CD4-positive, alpha-beta T cell treated with Interleukin-15 for 4 hours (primary cell): ENCODE data around the gene MYB.
"Not testable (repeated sequence)": the region's sequence is repeated elsewhere in the genome, so short reads cannot be mapped to it uniquely, and the experiment has no call there.

ENCODE experiments used
- DNase-seq: peaks from one replicate; pipeline ENCODE4 v3.0.0-alpha.2; 2020; ENCODE audit warnings: low spot score

Gene MYB

GRCh38 chr6:135164387-135164786 is 16.7 kb upstream of the MYB start:
- not testable (repeated sequence) for DNase-seq

- no peak for DNase-seq
Observed at GRCh38 chr6:135165031-135165430, 16.1 kb upstream of the MYB start.

GRCh38 chr6:135166515-135166914 is 14.6 kb upstream of the MYB start:
- DNase-seq: no peak

- DNase-seq: no peak
Observed at GRCh38 chr6:135167617-135168016, 13.5 kb upstream of the MYB start.

DNA sequence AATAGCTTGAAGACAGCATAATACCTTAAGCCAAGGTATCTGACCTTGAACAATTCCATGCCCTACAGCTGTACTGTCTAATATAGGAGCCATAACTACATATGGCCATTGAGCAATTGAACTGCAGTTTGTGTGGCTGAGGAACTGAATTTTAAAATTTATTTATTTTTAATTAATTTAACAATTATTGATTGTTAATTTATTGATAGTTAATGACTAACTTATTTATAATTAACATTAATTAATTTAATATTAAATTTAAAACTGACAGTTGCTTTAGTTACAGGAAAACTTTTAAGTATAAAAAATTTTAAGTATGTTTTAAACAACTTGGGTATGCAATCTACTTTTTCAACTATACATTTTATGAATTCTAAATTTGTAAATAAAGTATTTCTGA is 12.3 kb upstream of the MYB start:
- no peak for DNase-seq

DNA sequence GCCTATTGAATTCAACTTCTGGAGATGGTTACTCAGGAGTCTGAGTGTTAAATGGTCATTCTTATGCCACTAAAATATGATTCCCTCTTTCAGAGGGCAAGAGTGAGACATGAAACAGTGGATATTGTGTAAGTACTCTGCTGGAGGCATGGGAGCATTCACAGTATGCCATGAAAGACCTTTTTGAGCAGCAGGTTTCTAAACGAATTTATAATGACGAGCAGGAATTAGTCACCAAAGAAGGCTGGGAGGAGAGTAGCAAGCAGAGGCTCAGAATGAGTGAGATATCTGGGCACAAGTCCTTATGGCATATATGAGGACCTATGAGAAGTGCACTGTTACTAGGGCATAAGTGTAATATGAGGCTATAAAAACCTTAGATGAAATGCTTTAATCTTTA is 10.9 kb upstream of the MYB start:
- DNase-seq: no peak

GRCh38 chr6:135170849-135171248 is 10.3 kb upstream of the MYB start:
- DNase-seq: no peak

GRCh38 chr6:135173242-135173988 is 7.7 kb upstream of the MYB start:
- DNase-seq: no peak

DNA sequence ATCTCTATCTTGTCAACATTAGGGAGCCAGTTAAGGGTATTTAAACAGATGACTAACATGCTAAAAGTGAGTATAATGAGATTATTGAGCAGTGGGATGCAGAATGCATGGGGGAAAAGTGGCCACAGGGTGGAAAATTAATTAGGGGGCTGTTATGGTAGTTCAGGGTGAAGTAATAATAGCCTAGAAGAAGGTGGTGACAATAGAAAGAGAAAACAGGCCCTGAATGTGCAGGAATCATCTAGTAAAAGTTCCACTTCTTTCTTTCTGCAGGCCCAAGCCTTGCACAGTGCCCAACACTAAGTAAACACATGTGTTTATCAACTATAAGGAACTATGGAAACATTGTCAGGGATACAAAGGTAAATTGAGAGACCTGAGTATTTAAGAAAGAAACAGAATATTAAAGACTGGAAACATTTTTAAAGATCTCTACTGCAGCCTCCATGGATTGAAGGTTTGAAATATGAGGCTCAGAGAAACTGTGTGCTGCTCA is 7.1 kb upstream of the MYB start:
- no peak for DNase-seq

DNA sequence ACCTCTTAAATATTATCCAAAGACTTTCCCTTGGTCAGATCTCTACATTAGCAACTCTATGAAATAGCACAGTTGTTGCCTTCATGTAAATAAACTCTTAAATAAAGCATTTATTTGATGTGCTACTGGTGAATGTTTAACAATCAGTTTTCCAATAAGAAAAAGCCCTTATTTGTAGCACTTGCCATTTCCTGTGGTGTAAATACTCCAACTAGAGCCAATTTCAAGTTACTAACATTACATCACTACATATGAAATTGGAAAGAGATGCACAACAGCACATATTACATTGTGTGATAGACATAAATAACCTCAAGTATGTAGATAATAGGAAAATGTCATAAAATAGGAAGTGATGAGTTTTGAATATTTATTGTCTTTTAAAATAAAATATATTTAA is 5.0 kb upstream of the MYB start:
- no peak for DNase-seq

GRCh38 chr6:135176464-135176863 is 4.6 kb upstream of the MYB start:
- no peak for DNase-seq

- no peak for DNase-seq
Observed at GRCh38 chr6:135179372-135179771, 1.7 kb upstream of the MYB start.

GRCh38 chr6:135179920-135180541 is 1.1 kb upstream of the MYB start:
- peak; percentile 58 for DNase-seq

- no peak for DNase-seq
Observed at GRCh38 chr6:135181333-135182070, 394 bp downstream of the MYB start.

- peak; percentile 33 for DNase-seq
Observed at GRCh38 chr6:135182071-135183001, 1.2 kb downstream of the MYB start.

DNA sequence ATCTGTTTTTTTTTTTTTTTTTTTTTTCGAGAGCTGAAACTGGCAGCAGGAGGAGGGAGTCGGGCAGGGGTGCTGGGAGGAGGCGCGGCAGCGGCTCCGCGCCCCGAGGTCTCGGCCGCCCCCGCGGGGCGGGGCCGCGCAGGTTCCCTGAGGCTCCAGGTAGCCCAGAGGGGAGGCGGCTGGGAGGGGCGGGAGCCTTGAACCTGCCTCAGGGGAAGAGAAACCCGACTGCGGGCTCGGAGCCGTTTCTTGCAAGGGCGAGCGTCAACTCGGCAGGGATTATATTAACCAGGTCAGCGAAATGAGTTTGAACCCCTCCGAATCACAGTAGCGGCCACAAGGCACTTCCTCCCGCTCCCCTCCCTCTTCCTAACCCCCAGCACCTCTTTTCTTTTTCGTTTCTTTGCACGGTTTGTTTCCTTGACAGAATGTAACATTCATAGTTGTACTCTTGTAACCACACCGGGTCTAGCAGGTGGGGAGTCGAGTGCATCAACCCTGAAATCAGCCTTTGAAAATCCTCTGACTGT is 2.0 kb downstream of the MYB start:
- DNase-seq: peak; percentile 66

- peak; percentile 86 for DNase-seq
Observed at GRCh38 chr6:135183532-135184440, 2.7 kb downstream of the MYB start.

DNA sequence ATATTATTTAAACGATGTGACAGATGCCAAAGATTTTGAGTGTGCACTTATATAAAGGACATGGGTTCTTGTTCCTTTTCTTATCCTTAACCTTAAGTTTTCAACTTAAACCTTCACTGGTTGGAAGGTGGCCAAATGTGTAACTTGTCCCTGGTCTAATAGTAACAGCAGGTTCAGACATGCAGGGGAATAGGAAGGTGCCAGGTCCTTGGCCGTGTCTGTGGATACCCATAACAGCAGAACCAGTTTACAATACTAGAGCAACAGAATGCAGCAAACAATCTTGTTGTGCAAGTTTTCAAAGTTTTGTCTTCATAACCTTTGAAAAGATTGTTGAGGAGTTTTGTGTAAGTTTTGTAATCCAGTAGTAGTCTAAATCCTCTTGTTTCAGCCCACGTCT is 4.4 kb downstream of the MYB start:
- DNase-seq: no peak

DNA sequence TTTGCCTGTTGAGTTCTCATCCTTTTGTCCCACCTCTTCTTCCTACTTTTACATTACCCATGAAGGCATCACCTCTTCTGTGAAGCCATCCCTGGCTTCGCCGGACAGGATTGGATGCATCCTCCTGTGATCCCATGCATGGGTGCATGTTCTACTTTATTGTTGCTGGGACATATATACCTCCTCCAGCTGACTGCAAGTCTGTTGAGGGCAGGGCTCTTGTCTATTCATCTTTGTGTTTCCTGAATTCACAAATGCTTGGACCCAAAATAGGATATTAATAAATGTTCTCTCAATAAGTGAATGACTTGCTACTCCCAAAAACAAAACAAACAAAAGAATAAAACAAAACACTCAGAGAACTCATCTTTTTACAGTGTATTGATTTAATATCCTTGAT is 5.1 kb downstream of the MYB start:
- DNase-seq: no peak

GRCh38 chr6:135187372-135187771 is 6.3 kb downstream of the MYB start:
- no peak for DNase-seq

- DNase-seq: no peak
Observed at GRCh38 chr6:135188718-135189117, 7.6 kb downstream of the MYB start.
